ENCODE results near the gene NXT1. TPM values are rescaled to one million over a fixed set of nuclear protein-coding genes. Genes with fewer than 3 reads are reported as not detected.

The NXT1 gene
- total RNA-seq, 4 donors from 2014 or later = 19.4 to 50.5 (median 26.2) TPM

GRCh38 chr20:23387118-23387443, 36.5 kb downstream of the NXT1 start:
- H3K27me3 ChIP-seq = no peaks in the 10 kb centered on the region
- H3K27ac ChIP-seq = no peak overlapping the region
- 93 to 96% methylated on average over 3 of the region's 3 CpGs for WGBS, 2 donors
- TF ChIP-seq EP300 (IDR thresholded peaks at IDR 0.05) = no peak
- TF ChIP-seq POLR2A (IDR thresholded peaks at IDR 0.05) = no peak
- TF ChIP-seq CTCF (IDR thresholded peaks at IDR 0.05) = no peak
- DNase-seq (ENCODE audit: low spot score in 2 of 2) = no peak
- peaks cover 0 to 4% (median 0%) of the 10 kb centered on the region in 4 donors for H3K4me1 ChIP-seq
- no peak overlapping the region for H3K4me3 ChIP-seq
- no peaks in the 10 kb centered on the region for H3K9me3 ChIP-seq
- H3K36me3 ChIP-seq = peaks cover 0 to 90% (median 0%) of the 10 kb centered on the region in 3 donors

- H3K36me3 ChIP-seq = peaks cover 0 to 94% (median 9%) of the 10 kb centered on the region in 3 donors
- no peak overlapping the region for H3K4me3 ChIP-seq
- peaks cover 0 to 4% (median 0%) of the 10 kb centered on the region in 4 donors for H3K4me1 ChIP-seq
- no peak for DNase-seq (ENCODE audit: low spot score in 2 of 2)
- TF ChIP-seq CTCF (IDR thresholded peaks at IDR 0.05) (no peak), POLR2A (IDR thresholded peaks at IDR 0.05) (no peak), EP300 (IDR thresholded peaks at IDR 0.05) (no peak)
- H3K27me3 ChIP-seq = no peaks in the 10 kb centered on the region
- no peaks in the 10 kb centered on the region for H3K9me3 ChIP-seq
- no peak overlapping the region for H3K27ac ChIP-seq
- 75 to 91% methylated on average over 1 of the region's 1 CpG for WGBS, 2 donors
Measured at GRCh38 chr20:23390091-23390774, 39.6 kb downstream of the NXT1 start.

DNA sequence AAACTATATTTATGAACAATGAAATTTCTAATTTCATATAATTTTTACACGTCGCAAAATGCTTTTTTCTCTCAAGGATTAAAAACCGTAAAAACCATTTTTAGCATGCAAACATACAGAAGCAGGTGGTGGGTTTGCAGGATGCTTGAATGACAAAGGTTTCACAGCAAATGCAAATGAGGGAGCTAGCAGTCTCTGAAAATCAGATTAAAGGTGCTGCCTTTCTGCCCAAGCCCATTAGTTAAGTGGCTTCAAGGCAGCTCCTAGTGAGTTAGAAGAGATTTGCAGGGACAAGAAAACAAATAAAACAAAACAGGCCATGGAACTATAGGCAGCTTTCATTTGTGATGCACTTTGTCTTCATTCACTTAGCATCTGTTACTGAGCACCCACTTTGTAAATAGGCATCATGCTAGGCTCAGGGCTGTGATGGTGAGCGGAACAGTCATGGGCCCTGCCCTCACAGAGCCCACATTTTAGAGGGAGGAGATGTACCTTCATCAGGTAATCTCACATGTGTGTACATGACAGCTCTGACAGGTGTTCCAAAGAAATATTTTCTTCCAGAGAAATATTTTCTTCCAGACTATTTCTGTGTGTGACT, 41.2 kb downstream of the NXT1 start:
- Histone ChIP-seq H3K4me1 (peaks cover 0 to under 1% (median 0%) of the 10 kb centered on the region in 4 donors), H3K27ac (no peak overlapping the region), H3K27me3 (no peaks in the 10 kb centered on the region), H3K36me3 (peaks cover 0 to 85% (median 9%) of the 10 kb centered on the region in 3 donors), H3K4me3 (no peak overlapping the region), H3K9me3 (no peaks in the 10 kb centered on the region)
- no peak for DNase-seq (ENCODE audit: low spot score in 2 of 2)
- WGBS, 2 donors = 90 to 92% methylated on average over 4 of the region's 4 CpGs
- TF ChIP-seq EP300 (IDR thresholded peaks at IDR 0.05) (no peak), POLR2A (IDR thresholded peaks at IDR 0.05) (no peak), CTCF (IDR thresholded peaks at IDR 0.05) (no peak)

DNA sequence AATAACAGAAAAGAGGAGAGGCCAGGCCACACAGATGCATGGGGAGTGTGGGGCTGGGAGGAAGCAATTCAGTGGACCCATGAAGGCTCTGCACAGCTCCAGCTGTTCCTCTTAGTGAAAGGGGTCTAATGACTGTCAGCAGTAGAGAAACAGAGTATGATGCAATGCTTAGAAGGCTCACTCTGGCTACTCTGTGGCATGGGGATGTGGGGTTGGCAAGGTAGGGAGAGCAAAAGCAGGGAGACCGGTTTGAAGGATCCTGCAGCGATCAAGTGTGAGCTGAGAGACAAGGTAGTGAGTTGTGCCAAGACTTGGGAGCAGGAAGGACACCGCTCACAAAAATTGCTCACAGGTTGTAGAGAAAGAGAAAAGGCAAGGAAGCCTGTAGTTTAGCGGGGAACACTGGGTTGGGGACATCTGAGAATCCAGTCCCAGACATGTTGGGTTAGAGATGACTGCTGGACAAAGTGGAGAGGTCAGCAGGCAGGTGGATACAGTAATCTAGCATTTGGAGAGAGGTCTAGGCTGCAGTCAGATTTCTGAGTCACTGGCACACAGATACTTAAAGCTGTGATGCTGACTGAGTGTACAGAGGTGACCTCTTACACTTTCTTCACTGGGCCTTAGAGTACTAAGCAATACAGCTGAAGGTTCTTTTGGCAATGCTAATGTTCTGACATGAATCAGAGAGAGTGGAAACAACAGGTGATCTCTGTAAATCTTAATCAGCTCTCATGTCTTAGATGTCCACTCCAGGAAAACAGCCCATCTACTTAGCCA, 43.6 kb downstream of the NXT1 start:
- Histone ChIP-seq H3K27ac (no peak overlapping the region), H3K27me3 (no peaks in the 10 kb centered on the region), H3K36me3 (peaks cover 0 to 62% (median 9%) of the 10 kb centered on the region in 3 donors), H3K4me3 (no peak overlapping the region), H3K4me1 (peaks cover 0 to 16% (median 0%) of the 10 kb centered on the region in 4 donors), H3K9me3 (no peaks in the 10 kb centered on the region)
- 95 to 99% methylated on average over 4 of the region's 4 CpGs for WGBS, 2 donors
- DNase-seq (ENCODE audit: low spot score in 2 of 2) = no peak
- no peak for TF ChIP-seq POLR2A (IDR thresholded peaks at IDR 0.05)
- TF ChIP-seq CTCF (IDR thresholded peaks at IDR 0.05) = no peak
- no peak for TF ChIP-seq EP300 (IDR thresholded peaks at IDR 0.05)
